ENCODE measurements around the gene HS2ST1. TPM values are rescaled to one million over a fixed set of nuclear protein-coding genes. Genes with fewer than 3 reads are reported as not detected.

The HS2ST1 gene
- polyA plus RNA-seq, 4 donors: 4.1 to 37.8 (median 7.5) TPM

Other genes starting within 250 kb of the HS2ST1 start
- 10 to 100 TPM; 39.4 to 60.0 (median 47.5) TPM for gene SH3GLB1, start 210.1 kb upstream of the HS2ST1 start, polyA plus RNA-seq
- 100 to 1,000 TPM in 2 of 4 donors, 10 to 100 TPM in 2; 65.4 to 228 (median 120) TPM for gene SELENOF, start 509 bp upstream of the HS2ST1 start, polyA plus RNA-seq